IMR-90 (cell line): Measurements from ENCODE around the gene HSPG2. TPM values are rescaled to one million over a fixed set of nuclear protein-coding genes. Genes with fewer than 3 reads are reported as not detected.

Experiments
- ATAC-seq: fragments of 200-7000 bp; cut with Tn5 transposase; 2 replicates; pipeline ENCODE4 v1.9.1; 2020; ENCODE audit warnings: low read depth, mild to moderate bottlenecking, moderate library complexity
- BruUV-seq: library from RNA; stranded (reverse); fragments of 400-500 nt; replicated peaks from 2 replicates; lab custom pipeline; 2021; lab: Mats Ljungman, UMichigan
- CTCF ChIA-PET: fragments of 300-600 bp; formaldehyde crosslinking; extraction: SDS; loops from one replicate; lab custom pipeline; 2021; ENCODE audit warnings: antibody characterized with exemption; lab: Yijun Ruan, JAX
- POLR2A ChIA-PET: fragments of 300-600 bp; sonication (Branson Sonifier 250); formaldehyde crosslinking; loops from one replicate; lab custom pipeline; 2022; ENCODE audit warnings: antibody characterized with exemption; ENCODE audit not compliant: unreplicated experiment; lab: Charles Lee
- DNase-seq: peaks from one replicate; pipeline ENCODE4 v3.0.0; 2013
- H2AFZ ChIP-seq: replicated peaks from 2 replicates; pipeline ENCODE3; 2013; ENCODE audit warnings: low read length, mild to moderate bottlenecking; ENCODE audit not compliant: poor library complexity
- H2AK5ac ChIP-seq: 2 replicates; pipeline ENCODE4 v1.6.1; 2013; ENCODE audit warnings: low read depth, low read length, inconsistent platforms
- H2AK9ac ChIP-seq: replicated peaks from 2 replicates; pipeline ENCODE3; 2013; ENCODE audit warnings: mild to moderate bottlenecking, low read depth, low read length, moderate library complexity; ENCODE audit not compliant: poor library complexity
- H2BK120ac ChIP-seq: 2 replicates; pipeline ENCODE4 v1.6.1; 2013; ENCODE audit warnings: low read depth, low read length, inconsistent platforms
- H2BK15ac ChIP-seq: 3 replicates; pipeline ENCODE4 v1.6.1; 2013; ENCODE audit warnings: low read depth, low read length, inconsistent platforms
- H2BK20ac ChIP-seq: 2 replicates; pipeline ENCODE4 v1.6.1; 2013; ENCODE audit warnings: low read depth, mild to moderate bottlenecking, inconsistent platforms, low read length, moderate library complexity
- H2BK5ac ChIP-seq: 2 replicates; pipeline ENCODE4 v1.6.1; 2013; ENCODE audit warnings: mild to moderate bottlenecking, low read depth, low read length, inconsistent platforms; ENCODE audit not compliant: poor library complexity, severe bottlenecking
- H3K14ac ChIP-seq: replicated peaks from 2 replicates; pipeline ENCODE4 v1.6.1; 2013; ENCODE audit warnings: low read depth, low read length, inconsistent platforms
- H3K18ac ChIP-seq: 2 replicates; pipeline ENCODE4 v1.6.1; 2013; ENCODE audit warnings: low read depth, low read length, control low read depth
- H3K23ac ChIP-seq: 2 replicates; pipeline ENCODE4 v1.6.1; 2013; ENCODE audit warnings: low read depth, low read length, inconsistent platforms
- H3K27ac ChIP-seq: 2 replicates; pipeline ENCODE4 v1.5.1; 2013; ENCODE audit warnings: mild to moderate bottlenecking, control low read depth, low read length; ENCODE audit not compliant: insufficient read depth
- H3K27me3 ChIP-seq: 2 replicates; pipeline ENCODE4 v1.6.1; 2013; ENCODE audit warnings: low read length; ENCODE audit not compliant: control insufficient read depth, insufficient read depth
- H3K36me3 ChIP-seq: 2 replicates; pipeline ENCODE4 v1.6.1; 2013; ENCODE audit warnings: low read length, mixed read lengths; ENCODE audit not compliant: control insufficient read depth, insufficient read depth
- H3K4ac ChIP-seq: 2 replicates; pipeline ENCODE4 v1.6.1; 2013; ENCODE audit warnings: low read depth, low read length, inconsistent platforms
- H3K4me1 ChIP-seq: 2 replicates; pipeline ENCODE4 v1.6.1; 2013; ENCODE audit warnings: low read length, mixed read lengths; ENCODE audit not compliant: control insufficient read depth, insufficient read depth
- H3K4me2 ChIP-seq: 2 replicates; pipeline ENCODE4 v1.6.1; 2013; ENCODE audit warnings: low read depth, mild to moderate bottlenecking, control low read depth, low read length, moderate library complexity
- H3K4me3 ChIP-seq: 2 replicates; pipeline ENCODE4 v1.5.1; 2013; ENCODE audit warnings: low read depth, mild to moderate bottlenecking, control low read depth, low read length, moderate library complexity; ENCODE audit not compliant: insufficient read depth
- H3K56ac ChIP-seq: 2 replicates; pipeline ENCODE4 v1.6.1; 2013; ENCODE audit warnings: low read length, inconsistent platforms; ENCODE audit not compliant: insufficient read depth; ENCODE audit errors: extremely low read depth
- H3K79me1 ChIP-seq, 2 experiments: 2 replicates each; pipeline ENCODE4 v1.6.1; 2013; ENCODE audit warnings: low read length in 2 of 2, inconsistent platforms in 1 of 2, low read depth in 1 of 2
- H3K9ac ChIP-seq: 2 replicates; pipeline ENCODE4 v1.6.1; 2013; ENCODE audit warnings: low read depth, low read length, control low read depth
- H3K9me1 ChIP-seq: 2 replicates; pipeline ENCODE4 v1.6.1; 2013; ENCODE audit warnings: low read length, inconsistent platforms; ENCODE audit not compliant: insufficient read depth
- H3K9me3 ChIP-seq: 2 replicates; pipeline ENCODE4 v1.6.1; 2013; ENCODE audit warnings: low read length; ENCODE audit not compliant: control insufficient read depth, insufficient read depth
- H4K20me1 ChIP-seq: 2 replicates; pipeline ENCODE4 v1.6.1; 2013; ENCODE audit warnings: low read length, inconsistent platforms; ENCODE audit not compliant: insufficient read depth
- H4K5ac ChIP-seq: 2 replicates; pipeline ENCODE4 v1.6.1; 2013; ENCODE audit warnings: mild to moderate bottlenecking, low read depth, low read length, control low read depth
- H4K8ac ChIP-seq, 2 experiments: 2 replicates each; pipeline ENCODE4 v1.6.1; 2013; ENCODE audit warnings: low read depth in 2 of 2, low read length in 2 of 2, control low read depth in 1 of 2, inconsistent platforms in 1 of 2
- H4K91ac ChIP-seq: 2 replicates; pipeline ENCODE4 v1.6.1; 2013; ENCODE audit warnings: low read depth, low read length, inconsistent platforms; ENCODE audit not compliant: insufficient read depth
- CHD1 ChIP-seq: IDR thresholded peaks from 2 replicates; pipeline ENCODE4 v1.6.1; 2012; ENCODE audit warnings: low read depth, low read length, improper control_type of control experiment
- FOS ChIP-seq: fragments of 150-350 bp; IDR thresholded peaks from 2 replicates; pipeline ENCODE4 v1.6.1; 2016; ENCODE audit warnings: low read depth, low read length
- MAZ ChIP-seq: IDR thresholded peaks from 2 replicates; pipeline ENCODE4 v1.6.1; 2012; ENCODE audit warnings: low read depth, mild to moderate bottlenecking, low read length, improper control_type of control experiment, moderate library complexity, borderline replicate concordance
- POLR2A ChIP-seq: IDR thresholded peaks from 2 replicates; pipeline ENCODE4 v1.6.1; 2012; ENCODE audit warnings: mild to moderate bottlenecking, low read depth, low read length
- RAD21 ChIP-seq: IDR thresholded peaks from 2 replicates; pipeline ENCODE4 v1.6.1; 2012; ENCODE audit warnings: low read length, improper control_type of control experiment
- RCOR1 ChIP-seq: IDR thresholded peaks from 2 replicates; pipeline ENCODE4 v1.6.1; 2012; ENCODE audit warnings: mild to moderate bottlenecking, low read length, improper control_type of control experiment; ENCODE audit not compliant: insufficient replicate concordance
- RFX5 ChIP-seq: IDR thresholded peaks from 2 replicates; pipeline ENCODE4 v1.8.0; 2012; ENCODE audit warnings: low read depth, mild to moderate bottlenecking, low read length, moderate library complexity
- WGBS, 2 experiments: methylation state at CpG; one replicate each; pipeline versions ENCODE4 v1.1.5 to v1.1.7; 2013; ENCODE audit warnings: missing lambda C conversion rate in 2 of 2; ENCODE audit not compliant: insufficient read length in 1 of 2; ENCODE audit errors: extremely low coverage in 2 of 2; 5-methylcytosine and 5-hydroxymethylcytosine counted together
- dilution Hi-C: fragments of 300-500 bp; cut with HindIII; formaldehyde crosslinking; loops from one replicate; pipeline ENCODE4 v1.14.3; 2018; ENCODE audit warnings: low sequenced_read_pairs; ENCODE audit not compliant: unreplicated experiment
- in situ Hi-C: fragments of 300-500 bp; cut with MboI; formaldehyde crosslinking; loops from 3 replicates; pipeline ENCODE4 v1.14.3; 2019; ENCODE audit warnings: low sequenced_read_pairs, inconsistent platforms, mixed read lengths
- intact Hi-C: fragments of 100-400 bp; cut with micrococcal nuclease; formaldehyde crosslinking; loops from 2 replicates; pipeline ENCODE4 v1.10.0; 2022
- polyA plus RNA-seq, 3 experiments: library from polyadenylated mRNA; depleted of rRNA; stranded (reverse); fragments of >200 nt; gene quantifications; 2 replicates each; pipeline ENCODE4 v1.2.3, GENCODE V29; 2012; ENCODE audit warnings: low replicate concordance in 1 of 3
- total RNA-seq: library from RNA; depleted of rRNA; stranded (reverse); fragments of >200 nt; gene quantifications from 2 replicates; pipeline ENCODE4 v1.2.3, GENCODE V29; 2012

HSPG2 gene
- total and polyA plus RNA-seq, 2 of the 4 experiments (the other 2 are of a cell fraction), result 15.8 to 94.0 TPM

DNA sequence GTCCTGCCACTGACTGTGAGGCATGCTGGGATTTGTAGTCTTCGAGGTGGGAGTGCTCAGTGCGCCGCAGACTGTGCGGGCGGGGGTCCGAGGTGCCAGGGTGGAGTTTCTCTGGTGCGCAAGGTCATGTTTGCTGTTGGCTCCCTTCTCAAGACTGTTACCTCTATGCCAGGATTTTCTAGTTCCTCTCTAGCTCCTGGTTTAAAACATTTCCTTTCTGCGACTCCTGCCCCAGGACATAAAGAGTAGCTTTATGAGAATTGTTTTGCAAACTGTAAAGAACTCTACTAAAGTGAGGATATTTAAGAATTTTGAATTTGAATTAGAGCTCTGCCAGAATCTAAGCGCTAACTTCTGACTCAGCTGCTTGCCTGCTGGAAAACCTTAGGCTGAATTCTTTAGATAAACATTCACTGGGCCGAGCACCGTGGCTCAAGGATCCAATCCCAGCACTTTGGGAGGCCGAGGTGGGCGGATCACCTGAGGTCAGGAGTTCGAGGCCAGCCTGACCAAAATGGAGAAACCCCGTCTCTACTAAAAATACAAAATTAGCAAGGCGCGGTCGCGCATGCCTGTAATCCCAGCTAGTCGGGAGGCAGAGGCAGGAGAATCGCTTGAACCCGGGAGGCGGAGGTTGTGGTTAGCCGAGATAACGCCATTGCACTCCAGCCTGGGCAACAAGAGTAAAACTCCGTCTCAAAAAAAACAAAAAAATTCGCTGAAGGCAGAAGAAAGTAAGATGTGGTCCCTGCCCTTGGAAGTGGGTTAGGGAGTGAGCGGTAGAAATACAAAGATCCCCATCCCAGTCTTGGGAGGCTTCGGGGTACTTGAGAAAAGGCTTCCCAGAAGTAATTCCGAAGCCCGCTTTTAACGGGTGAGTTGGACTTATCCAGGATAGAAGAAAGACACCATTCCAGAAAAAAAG, 153.2 kb downstream of the HSPG2 start:
- intact Hi-C loops (loop anchor here (5.0 to 10.0 kb wide), 2 partner anchors 33 to 151 kb away; partner anchors contain the start of gene HSPG2), in situ Hi-C loops (no loop called here), dilution Hi-C loops (no loop called here)
- Histone ChIP-seq H3K27ac (peak overlapping the region; percentile 62), H2AK9ac (peak overlapping the region; percentile 100), H4K5ac (peak overlapping the region; percentile 67), H3K18ac (peak overlapping the region; percentile 21; the same call in 1 of the 2 replicates), H3K4ac (peak overlapping the region; percentile 100; the same call in 1 of the 2 replicates), H3K36me3 (no peaks in the 10 kb centered on the region), H3K79me1 (peaks cover 0 to 22% of the 10 kb centered on the region in 2 experiments; a peak in 3 of 4 replicates), H3K56ac (peak overlapping the region; percentile 12; the same call in 1 of the 2 replicates), H3K14ac (0 out of 2 replicates have a peak overlapping the region, but pooled peaks have one; percentile 28), H2BK20ac (peak overlapping the region; percentile 7), H4K20me1 (peaks cover 23% of the 10 kb centered on the region), H3K23ac (peak overlapping the region; percentile 21; the same call in 1 of the 2 replicates), H2BK5ac (peak overlapping the region; percentile 99), H2AFZ (peak overlapping the region; percentile 98), H3K9me3 (no peaks in the 10 kb centered on the region), H3K27me3 (no peaks in the 10 kb centered on the region), H3K9me1 (no peaks in the 10 kb centered on the region), H3K4me3 (peak overlapping the region; percentile 66; the same call in 1 of the 2 replicates), H3K4me1 (0 out of 2 replicates have a peak, but pooled peaks cover 1% of the 10 kb centered on the region), H2BK15ac (peak overlapping the region; percentile 8; the same call in 1 of the 3 replicates), H4K8ac (peak overlapping the region; percentile 97 to 100), H4K91ac (0 out of 2 replicates have a peak overlapping the region, but pooled peaks have one; percentile 26), H3K9ac (0 out of 2 replicates have a peak overlapping the region, but pooled peaks have one; percentile 18), H2AK5ac (no peak overlapping the region), H2BK120ac (peak overlapping the region; percentile 56), H3K4me2 (peak overlapping the region; percentile 88)
- peak; percentile 83 for DNase-seq
- ChIA-PET CTCF (interaction anchor here (0.5 to 0.7 kb wide), 2 partner anchors 119 to 179 kb away, joined by 3 read pairs; no protein-coding TSS in a partner anchor), POLR2A (no interaction called here)
- BruUV-seq, result no TSS peak
- TF ChIP-seq RFX5 (no peak), CHD1 (no peak), RAD21 (no peak), FOS (0 out of 2 replicates have a peak, but pooled peaks have one; percentile 1), RCOR1 (peak; percentile 21), MAZ (peak; percentile 66; the same call in 1 of the 2 replicates), POLR2A (no peak)
- ATAC-seq, result peak; percentile 21
- WGBS, 2 experiments, result 40% methylated on average over 11 of the region's 32 CpGs; no CpG with 5 or more reads in 1 of the 2 experiments
